HCT116 (cell line): Measurements from ENCODE around the gene ZNF418. TPM values are rescaled to one million over a fixed set of nuclear protein-coding genes. Genes with fewer than 3 reads are reported as not detected.

Experiments used
- ATAC-seq: fragments of 200-7000 bp; cut with Tn5 transposase; 2 replicates; pipeline ENCODE4 v1.9.1; 2020; ENCODE audit warnings: mild to moderate bottlenecking, moderate library complexity
- BruUV-seq: library from RNA; stranded (reverse); fragments of 400-500 nt; replicated peaks from 2 replicates; lab custom pipeline; 2021; lab: Mats Ljungman, UMichigan
- CTCF ChIA-PET: fragments of 300-600 bp; sonication (Branson Sonifier 250); formaldehyde crosslinking; loops from one replicate; lab custom pipeline; 2021; ENCODE audit warnings: antibody characterized with exemption; lab: Charles Lee
- POLR2A ChIA-PET: fragments of 300-600, 350-600 bp; sonication (Branson Sonifier 250); formaldehyde crosslinking; loops from one replicate; lab custom pipeline; 2021; ENCODE audit warnings: antibody characterized with exemption; lab: Charles Lee
- RAD21 ChIA-PET, 2 experiments: fragments of 300-600 bp; sonication (Branson Sonifier 250); formaldehyde crosslinking; loops; one replicate each; lab custom pipeline; 2023; ENCODE audit warnings: low total read pairs in 2 of 2; ENCODE audit not compliant: uncharacterized antibody in 2 of 2, unreplicated experiment in 2 of 2, low non-redundant PET in 1 of 2; lab: Charles Lee
- DNase-seq: peaks from one replicate; pipeline ENCODE4 v3.0.0-alpha.2; 2010; ENCODE audit warnings: low read depth, low spot score
- H2AFZ ChIP-seq: fragments of 200-600 bp; shearing (Covaris generic), sonication (generic); 2 replicates; pipeline ENCODE4 v1.6.1; 2017; ENCODE audit warnings: low read depth, mixed run types, mixed read lengths, antibody characterized with exemption, low read length; ENCODE audit not compliant: poor library complexity, severe bottlenecking
- H3K27ac ChIP-seq: 2 replicates; pipeline ENCODE4 v1.5.1; 2012; ENCODE audit warnings: low read depth, low read length
- H3K27me3 ChIP-seq: fragments of 200-600 bp; sonication (generic); 2 replicates; pipeline ENCODE4 v1.6.1; 2016; ENCODE audit warnings: mixed run types, low read length, mixed read lengths; ENCODE audit not compliant: insufficient read depth
- H3K36me3 ChIP-seq, 2 experiments: fragments of 200-500 bp in 1 of 2; fragments of 200-600 bp in 1 of 2; sonication (Bioruptor generic) in 1 of 2; sonication (generic) in 1 of 2; 2 replicates each; pipeline versions ENCODE4 v1.5.1 to v1.6.1; 2014 to 2016; ENCODE audit warnings: low read length in 2 of 2, inconsistent platforms in 1 of 2, mixed read lengths in 1 of 2, mixed run types in 1 of 2; ENCODE audit not compliant: insufficient read depth in 2 of 2, control insufficient read depth in 1 of 2
- H3K4me1 ChIP-seq, 2 experiments: fragments of 200-600 bp in 1 of 2; sonication (generic) in 1 of 2; 2 replicates each; pipeline versions ENCODE4 v1.5.1 to v1.6.1; 2012 to 2017; ENCODE audit warnings: low read length in 2 of 2, inconsistent platforms in 1 of 2, mild to moderate bottlenecking in 1 of 2, mixed read lengths in 1 of 2, mixed run types in 1 of 2, moderate library complexity in 1 of 2; ENCODE audit not compliant: insufficient read depth in 2 of 2, control insufficient read depth in 1 of 2
- H3K4me2 ChIP-seq: fragments of 200-600 bp; sonication (generic); 2 replicates; pipeline ENCODE4 v1.6.1; 2017; ENCODE audit warnings: mixed run types, low read length, mixed read lengths
- H3K4me3 ChIP-seq, 2 experiments: fragments of 200-600 bp in 1 of 2; sonication (generic) in 1 of 2; replicated peaks in 1 of 2; 2 replicates each; pipeline ENCODE4 v1.5.1; 2011 to 2016; ENCODE audit warnings: low read length in 2 of 2, control low read depth in 1 of 2, low read depth in 1 of 2, mild to moderate bottlenecking in 1 of 2, mixed read lengths in 1 of 2, mixed run types in 1 of 2
- H3K79me2 ChIP-seq: fragments of 200-600 bp; sonication (generic); 2 replicates; pipeline ENCODE4 v1.6.1; 2017; ENCODE audit warnings: mild to moderate bottlenecking, mixed run types, low read length, moderate library complexity, mixed read lengths; ENCODE audit not compliant: insufficient read depth
- H3K9ac ChIP-seq: fragments of 200-600 bp; sonication (generic); 2 replicates; pipeline ENCODE4 v1.6.1; 2016; ENCODE audit warnings: low read length, mixed read lengths
- H3K9me2 ChIP-seq: fragments of 200-600 bp; sonication (generic), shearing (Covaris generic); 2 replicates; pipeline ENCODE4 v1.6.1; 2017; ENCODE audit warnings: mixed run types, mild to moderate bottlenecking, moderate library complexity; ENCODE audit not compliant: insufficient read depth
- H3K9me3 ChIP-seq, 2 experiments: fragments of 200-500 bp in 1 of 2; fragments of 200-600 bp in 1 of 2; sonication (Bioruptor generic) in 1 of 2; sonication (generic) in 1 of 2; 2 replicates each; pipeline ENCODE4 v1.6.1; 2014 to 2017; ENCODE audit warnings: low read length in 2 of 2, mixed read lengths in 2 of 2, inconsistent platforms in 1 of 2, low read depth in 1 of 2, mild to moderate bottlenecking in 1 of 2, mixed run types in 1 of 2, moderate library complexity in 1 of 2; ENCODE audit not compliant: control insufficient read depth in 1 of 2, insufficient read depth in 1 of 2
- H4K20me1 ChIP-seq: fragments of 200-600 bp; sonication (generic), shearing (Covaris generic); 2 replicates; pipeline ENCODE4 v1.6.1; 2017; ENCODE audit warnings: mixed run types, mild to moderate bottlenecking, moderate library complexity; ENCODE audit not compliant: insufficient read depth
- ATF3 ChIP-seq: IDR thresholded peaks from 2 replicates; pipeline ENCODE4 v1.6.1; 2012
- CEBPB ChIP-seq: IDR thresholded peaks from 2 replicates; pipeline ENCODE4 v1.6.1; 2012; ENCODE audit warnings: low read depth
- ELF1 ChIP-seq: IDR thresholded peaks from 2 replicates; pipeline ENCODE4 v1.6.1; 2012; ENCODE audit warnings: low read depth, borderline replicate concordance
- EZH2 ChIP-seq: fragments of 200-600 bp; sonication (generic); IDR thresholded peaks from 2 replicates; pipeline ENCODE4 v1.6.1; 2017; ENCODE audit warnings: antibody characterized with exemption, mixed run types
- EZH2phosphoT487 ChIP-seq: fragments of 200-600 bp; IDR thresholded peaks from 2 replicates; pipeline ENCODE4 v1.6.1; 2018; ENCODE audit warnings: antibody characterized with exemption, borderline replicate concordance
- FOSL1 ChIP-seq: IDR thresholded peaks from 2 replicates; pipeline ENCODE4 v1.6.1; 2012; ENCODE audit warnings: low read depth
- JUND ChIP-seq: IDR thresholded peaks from 2 replicates; pipeline ENCODE4 v1.6.1; 2012
- POLR2A ChIP-seq: IDR thresholded peaks from 2 replicates; pipeline ENCODE4 v1.7.0; 2011; ENCODE audit warnings: borderline replicate concordance; ENCODE audit not compliant: insufficient read depth, insufficient read length; ENCODE audit errors: extremely low read depth
- POLR2AphosphoS5 ChIP-seq: IDR thresholded peaks from 2 replicates; pipeline ENCODE4 v1.6.1; 2011; ENCODE audit warnings: mild to moderate bottlenecking, low read depth, low read length, moderate library complexity
- RAD21 ChIP-seq: IDR thresholded peaks from 2 replicates; pipeline ENCODE4 v1.6.1; 2012; ENCODE audit warnings: low read depth, mild to moderate bottlenecking
- REST ChIP-seq: IDR thresholded peaks from 2 replicates; pipeline ENCODE4 v1.6.1; 2012; ENCODE audit warnings: low read depth
- SP1 ChIP-seq: IDR thresholded peaks from 2 replicates; pipeline ENCODE4 v1.6.1; 2012; ENCODE audit warnings: low read depth
- SRF ChIP-seq: IDR thresholded peaks from 2 replicates; pipeline ENCODE4 v1.6.1; 2012; ENCODE audit warnings: low read depth
- TCF7L2 ChIP-seq: IDR thresholded peaks from 2 replicates; pipeline ENCODE4 v1.7.0; 2011; ENCODE audit warnings: borderline replicate concordance, inconsistent platforms; ENCODE audit not compliant: insufficient read depth, insufficient read length; ENCODE audit errors: extremely low read depth
- ZBTB33 ChIP-seq: IDR thresholded peaks from 2 replicates; pipeline ENCODE4 v1.6.1; 2011; ENCODE audit warnings: mild to moderate bottlenecking, low read length, moderate library complexity; ENCODE audit not compliant: insufficient replicate concordance; ENCODE audit errors: extremely low read depth
- ZNF274 ChIP-seq: fragments of 200-500 bp; sonication (Bioruptor generic); IDR thresholded peaks from 2 replicates; pipeline ENCODE4 v1.6.1; 2014; ENCODE audit warnings: mild to moderate bottlenecking, low read depth, low read length, inconsistent platforms
- intact Hi-C: fragments of 100-400 bp; cut with micrococcal nuclease; formaldehyde crosslinking; loops from 2 replicates; pipeline ENCODE4 v1.10.0; 2022
- total RNA-seq: library from RNA; stranded (reverse); gene quantifications from one replicate; pipeline ENCODE4 v1.2.1, GENCODE V29; 2021; ENCODE audit not compliant: unreplicated experiment

The ZNF418 gene
- total RNA-seq, 1 experiment from 2014 or later, result not detected

- Histone ChIP-seq H4K20me1 (no peaks in the 10 kb centered on the region), H3K27ac (no peak overlapping the region), H3K4me3 (no peak overlapping the region), H3K36me3 (no peaks in the 10 kb centered on the region), H3K79me2 (no peaks in the 10 kb centered on the region), H3K9me2 (no peaks in the 10 kb centered on the region), H3K27me3 (no peaks in the 10 kb centered on the region)
- DNase-seq, result no peak
- RAD21 ChIA-PET, result no interaction called here
- TF ChIP-seq EZH2 (no peak), TCF7L2 (no peak), REST (no peak), SRF (no peak), JUND (no peak), CEBPB (no peak), FOSL1 (no peak), ZBTB33 (no peak), ZNF274 (no peak), POLR2AphosphoS5 (no peak), EZH2phosphoT487 (no peak), ATF3 (no peak), ELF1 (no peak), RAD21 (no peak), POLR2A (no peak), SP1 (no peak)
- TF ChIP-seq, all 23 proteins: peak for 0
- no peak overlapping the region for H3K9ac ChIP-seq
- H3K9me3 ChIP-seq, result peaks cover 9 to 17% of the 10 kb centered on the region in 2 experiments; a peak in 2 of 4 replicates
- H2AFZ ChIP-seq, result no peak overlapping the region
- H3K4me1 ChIP-seq, result no peaks in the 10 kb centered on the region
- POLR2A ChIA-PET, result no interaction called here
- intact Hi-C loops, result no loop called here
- no TSS peak for BruUV-seq
- no peak for ATAC-seq
- H3K4me2 ChIP-seq, result no peak overlapping the region
- CTCF ChIA-PET, result no interaction called here
These were observed 7.6 kb downstream of the ZNF418 start for GRCh38 chr19:57927587-57927986.
